ENCODE results near the gene ELMO1. TPM values are rescaled to one million over a fixed set of nuclear protein-coding genes. Genes with fewer than 3 reads are reported as not detected.

Gene ELMO1
- polyA plus RNA-seq, 1 experiment: not detected

DNA sequence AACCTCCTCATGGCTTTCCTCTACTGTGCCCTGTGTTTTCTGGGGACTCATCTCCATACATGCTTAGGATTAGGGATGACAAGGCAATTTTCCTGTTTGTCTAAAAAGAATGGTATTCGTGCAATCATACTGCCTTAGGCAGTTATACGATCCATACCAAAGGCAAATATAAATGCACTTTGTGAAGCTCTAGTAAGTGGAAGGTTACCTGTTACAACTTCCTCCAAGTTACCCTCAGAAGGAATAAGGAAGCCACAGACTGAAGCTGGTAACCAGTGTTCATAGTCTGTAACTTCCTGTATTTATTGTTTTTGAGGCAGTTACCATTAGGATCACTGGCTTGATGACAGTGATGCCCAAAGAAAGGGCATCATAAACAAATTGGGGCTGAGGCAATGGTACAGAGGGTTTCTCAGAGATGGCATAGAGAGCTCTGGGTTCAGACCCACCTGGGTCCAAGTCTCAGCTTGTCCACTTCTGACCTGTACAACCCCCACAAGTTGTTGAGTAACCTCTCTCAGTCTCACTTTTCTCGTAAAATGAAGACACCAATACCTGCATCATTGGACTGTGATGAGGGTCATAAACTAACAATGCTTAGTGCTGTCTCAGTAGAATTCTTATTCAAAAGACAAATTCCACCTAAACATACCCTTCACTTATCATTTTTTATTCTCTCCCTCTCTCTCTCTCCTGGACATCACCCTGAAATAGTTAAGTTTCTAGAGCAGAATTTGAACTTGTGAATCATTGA is 138.2 kb downstream of the ELMO1 start:
- TF ChIP-seq, protein P1, sequence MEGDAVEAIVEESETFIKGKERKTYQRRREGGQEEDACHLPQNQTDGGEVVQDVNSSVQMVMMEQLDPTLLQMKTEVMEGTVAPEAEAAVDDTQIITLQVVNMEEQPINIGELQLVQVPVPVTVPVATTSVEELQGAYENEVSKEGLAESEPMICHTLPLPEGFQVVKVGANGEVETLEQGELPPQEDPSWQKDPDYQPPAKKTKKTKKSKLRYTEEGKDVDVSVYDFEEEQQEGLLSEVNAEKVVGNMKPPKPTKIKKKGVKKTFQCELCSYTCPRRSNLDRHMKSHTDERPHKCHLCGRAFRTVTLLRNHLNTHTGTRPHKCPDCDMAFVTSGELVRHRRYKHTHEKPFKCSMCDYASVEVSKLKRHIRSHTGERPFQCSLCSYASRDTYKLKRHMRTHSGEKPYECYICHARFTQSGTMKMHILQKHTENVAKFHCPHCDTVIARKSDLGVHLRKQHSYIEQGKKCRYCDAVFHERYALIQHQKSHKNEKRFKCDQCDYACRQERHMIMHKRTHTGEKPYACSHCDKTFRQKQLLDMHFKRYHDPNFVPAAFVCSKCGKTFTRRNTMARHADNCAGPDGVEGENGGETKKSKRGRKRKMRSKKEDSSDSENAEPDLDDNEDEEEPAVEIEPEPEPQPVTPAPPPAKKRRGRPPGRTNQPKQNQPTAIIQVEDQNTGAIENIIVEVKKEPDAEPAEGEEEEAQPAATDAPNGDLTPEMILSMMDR (IDR thresholded peaks at IDR 0.05; ENCODE audit: insufficient read depth, low read depth, low read length): no peak
- ChIA-PET POLR2A (no interaction called here), CTCF (no interaction called here)
- Histone ChIP-seq H3K27me3 (ENCODE audit: control insufficient read depth, insufficient read depth, low read length) (no peaks in the 10 kb centered on the region), H3K36me3 (ENCODE audit: control insufficient read depth, insufficient read depth, low read length) (no peaks in the 10 kb centered on the region), H3K4me3 (ENCODE audit: low read depth, low read length) (no peak overlapping the region)
- no peak for DNase-seq (ENCODE audit: low read depth)

DNA sequence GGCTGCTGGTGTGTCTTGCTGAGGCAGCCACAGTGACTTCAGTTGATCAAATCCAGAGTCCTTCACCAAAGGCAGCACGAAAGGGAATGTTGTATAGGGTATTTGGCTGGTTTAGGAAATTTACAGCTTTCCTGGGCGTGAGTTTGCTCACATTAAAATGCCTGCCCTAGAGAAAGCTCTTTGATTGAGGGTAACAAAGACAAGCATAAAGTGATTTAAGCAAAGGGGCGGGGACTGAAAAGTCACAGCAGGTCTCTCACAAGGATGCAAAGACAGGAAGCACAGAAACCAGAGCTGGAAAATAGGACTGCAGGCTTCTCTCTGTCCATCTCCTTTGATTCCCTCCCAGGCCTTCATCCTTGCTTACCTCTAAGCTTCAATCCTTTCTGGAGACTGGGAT is 139.2 kb downstream of the ELMO1 start:
- Histone ChIP-seq H3K4me3 (ENCODE audit: low read depth, low read length) (no peak overlapping the region), H3K36me3 (ENCODE audit: control insufficient read depth, insufficient read depth, low read length) (no peaks in the 10 kb centered on the region), H3K27me3 (ENCODE audit: control insufficient read depth, insufficient read depth, low read length) (no peaks in the 10 kb centered on the region)
- TF ChIP-seq, protein P1 (IDR thresholded peaks at IDR 0.05; ENCODE audit: insufficient read depth, low read depth, low read length): no peak
- ChIA-PET CTCF (no interaction called here), POLR2A (no interaction called here)
- no peak for DNase-seq (ENCODE audit: low read depth)

DNA sequence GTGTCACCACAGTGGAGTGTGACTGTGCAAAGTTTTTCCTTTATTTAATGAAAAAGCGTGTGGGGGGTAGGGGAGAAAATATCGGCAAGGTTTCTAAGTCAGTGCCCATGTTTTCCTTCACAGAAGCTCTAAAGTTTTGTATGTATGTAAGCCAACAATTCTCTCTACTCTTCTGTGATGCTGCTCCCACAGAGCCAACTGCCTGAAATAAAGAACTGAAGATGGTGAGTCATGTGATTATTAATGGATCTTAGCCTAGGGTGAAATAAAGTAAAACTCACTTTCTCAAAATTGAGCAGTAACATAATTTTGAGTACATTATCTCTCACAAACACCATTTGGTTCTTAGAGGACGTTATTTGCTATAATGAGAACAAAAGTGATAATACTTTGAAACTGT is 143.7 kb downstream of the ELMO1 start:
- no peak for DNase-seq (ENCODE audit: low read depth)
- H3K27me3 ChIP-seq (ENCODE audit: control insufficient read depth, insufficient read depth, low read length): no peaks in the 10 kb centered on the region
- ChIA-PET POLR2A (no interaction called here), CTCF (no interaction called here)
- TF ChIP-seq, protein P1 (IDR thresholded peaks at IDR 0.05; ENCODE audit: insufficient read depth, low read depth, low read length): no peak
- H3K4me3 ChIP-seq (ENCODE audit: low read depth, low read length): no peak overlapping the region
- H3K36me3 ChIP-seq (ENCODE audit: control insufficient read depth, insufficient read depth, low read length): no peaks in the 10 kb centered on the region

DNA sequence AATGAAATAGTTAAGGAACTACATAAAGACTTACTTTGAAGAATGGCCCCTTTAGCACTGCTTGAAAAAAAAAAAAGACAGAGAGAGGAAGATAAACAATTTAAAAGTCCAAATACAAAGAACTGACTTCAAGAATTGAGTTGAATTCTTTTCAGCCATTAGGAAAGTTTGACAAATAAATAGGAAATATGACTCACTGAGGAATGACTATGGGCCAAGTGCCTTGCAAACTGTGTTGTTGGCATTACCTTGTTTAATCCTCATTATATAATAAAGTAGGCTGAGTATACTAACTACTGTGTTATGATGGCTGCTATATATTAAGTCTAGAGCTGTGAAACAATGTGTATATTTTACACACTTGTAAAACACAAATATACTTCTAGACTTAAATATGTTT is 151.1 kb downstream of the ELMO1 start:
- DNase-seq (ENCODE audit: low read depth): no peak

DNA sequence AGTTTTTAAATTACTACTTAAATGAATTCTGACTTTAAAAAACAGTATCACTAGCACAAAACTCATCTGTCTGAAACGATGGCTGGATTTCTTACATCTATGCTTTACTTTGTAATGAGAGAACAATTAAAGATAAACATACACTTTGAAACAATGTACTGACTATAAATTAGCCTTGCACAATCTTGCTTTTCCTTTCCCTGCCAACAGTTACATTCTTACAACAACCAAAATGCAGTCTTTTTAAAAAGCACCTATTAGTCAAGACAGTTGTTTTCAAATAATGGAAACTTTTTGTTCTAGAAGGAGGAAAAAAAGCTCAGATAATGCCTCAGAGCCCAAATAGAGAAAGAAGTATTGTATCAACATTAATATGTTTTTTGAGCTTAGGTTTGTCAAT is 153.3 kb downstream of the ELMO1 start:
- Histone ChIP-seq H3K27me3 (ENCODE audit: control insufficient read depth, insufficient read depth, low read length) (no peaks in the 10 kb centered on the region), H3K36me3 (ENCODE audit: control insufficient read depth, insufficient read depth, low read length) (no peaks in the 10 kb centered on the region), H3K4me3 (ENCODE audit: low read depth, low read length) (no peak overlapping the region)
- TF ChIP-seq, protein P1 (IDR thresholded peaks at IDR 0.05; ENCODE audit: insufficient read depth, low read depth, low read length): no peak
- no peak for DNase-seq (ENCODE audit: low read depth)
- CTCF ChIA-PET: no interaction called here
- POLR2A ChIA-PET: no interaction called here

More for the DNA sequence above, 151.1 kb downstream of the ELMO1 start:
- ChIA-PET POLR2A (no interaction called here), CTCF (no interaction called here)
- no peak overlapping the region for H3K4me3 ChIP-seq (ENCODE audit: low read depth, low read length)
- H3K27me3 ChIP-seq (ENCODE audit: control insufficient read depth, insufficient read depth, low read length): no peaks in the 10 kb centered on the region
- H3K36me3 ChIP-seq (ENCODE audit: control insufficient read depth, insufficient read depth, low read length): no peaks in the 10 kb centered on the region
- TF ChIP-seq, protein P1 (IDR thresholded peaks at IDR 0.05; ENCODE audit: insufficient read depth, low read depth, low read length): no peak

Measured in BJ (cell line).